ENCODE results near the gene ZSCAN9.
A peak's percentile ranks its signal among the peaks of the same experiment; 100 is the strongest.

The ZSCAN9 gene

GRCh38 chr6:28258877-28259777 is 34.1 kb downstream of the ZSCAN9 start, which contains the start of gene NKAPL:
TSS of gene NKAPL (plus strand) at chr6:28259297. CDS start at chr6:28259372, 75 bp downstream.
- H3K4me3 ChIP-seq (ENCODE audit: low read length): no peak within 1 kb of the TSS
- DNase-seq (ENCODE audit: low read depth, low spot score): no peak

GRCh38 chr6:28263922-28264321 is 38.8 kb downstream of the ZSCAN9 start:
- no peak for DNase-seq (ENCODE audit: low read depth, low spot score)
- no peak overlapping the region for H3K4me3 ChIP-seq (ENCODE audit: low read length)

GRCh38 chr6:28264834-28265401 is 39.8 kb downstream of the ZSCAN9 start:
- DNase-seq (ENCODE audit: low read depth, low spot score): no peak
- H3K4me3 ChIP-seq (ENCODE audit: low read length): no peak overlapping the region

GRCh38 chr6:28266563-28266961 is 41.5 kb downstream of the ZSCAN9 start:
- no peak for DNase-seq (ENCODE audit: low read depth, low spot score)
- peak overlapping the region; percentile 71 for H3K4me3 ChIP-seq (ENCODE audit: low read length)

- peak; percentile 81 for DNase-seq (ENCODE audit: low read depth, low spot score)
- peak within 1 kb of the TSS; percentile 71 for H3K4me3 ChIP-seq (ENCODE audit: low read length)
Observed at GRCh38 chr6:28266962-28267694, 42.1 kb downstream of the ZSCAN9 start, which contains the start of gene ZSCAN26. TSS of gene ZSCAN26 (plus strand) at chr6:28267143. CDS start at chr6:28271920, 4,777 bp downstream.

- peak overlapping the region; percentile 71 for H3K4me3 ChIP-seq (ENCODE audit: low read length)
- DNase-seq (ENCODE audit: low read depth, low spot score): no peak
Observed at GRCh38 chr6:28267695-28268059, 42.6 kb downstream of the ZSCAN9 start.

GRCh38 chr6:28269492-28269891 is 44.4 kb downstream of the ZSCAN9 start:
- H3K4me3 ChIP-seq (ENCODE audit: low read length): no peak overlapping the region
- DNase-seq (ENCODE audit: low read depth, low spot score): no peak

GRCh38 chr6:28274888-28275287 is 49.8 kb downstream of the ZSCAN9 start:
- no peak for DNase-seq (ENCODE audit: low read depth, low spot score)
- H3K4me3 ChIP-seq (ENCODE audit: low read length): no peak overlapping the region

- H3K4me3 ChIP-seq (ENCODE audit: low read length): no peak overlapping the region
- no peak for DNase-seq (ENCODE audit: low read depth, low spot score)
Observed at GRCh38 chr6:28277746-28278145, 52.7 kb downstream of the ZSCAN9 start.

- H3K4me3 ChIP-seq (ENCODE audit: low read length): peak overlapping the region; percentile 70
- DNase-seq (ENCODE audit: low read depth, low spot score): no peak
Observed at GRCh38 chr6:28280595-28281287, 55.7 kb downstream of the ZSCAN9 start.

GRCh38 chr6:28281288-28282064 is 56.4 kb downstream of the ZSCAN9 start, which contains the start of gene PGBD1:
TSS of gene PGBD1 (plus strand) at chr6:28281572. CDS start at chr6:28283814, 2,242 bp downstream.
- peak within 1 kb of the TSS; percentile 70 for H3K4me3 ChIP-seq (ENCODE audit: low read length)
- peak; percentile 59 for DNase-seq (ENCODE audit: low read depth, low spot score)

GRCh38 chr6:28282926-28283325 is 57.9 kb downstream of the ZSCAN9 start:
- DNase-seq (ENCODE audit: low read depth, low spot score): no peak
- no peak overlapping the region for H3K4me3 ChIP-seq (ENCODE audit: low read length)

Data from Jurkat, Clone E6-1 (cell line).